ENCODE results near the gene TSACC. TPM values are rescaled to one million over a fixed set of nuclear protein-coding genes. Genes with fewer than 3 reads are reported as not detected.

Gene TSACC
- total and polyA plus RNA-seq, 10 of the 15 experiments (the other 5 are each of a cell fraction or from before 2014, with no cell fraction given) = 0.25 to 2.8 (median 0.92) TPM; not detected in 4

- TF ChIP-seq RELA (IDR thresholded peaks at IDR 0.05; ENCODE audit: borderline replicate concordance, partially characterized antibody) = peak; percentile 33
- no peak for TF ChIP-seq ZBED1 (IDR thresholded peaks at IDR 0.05; ENCODE audit: borderline replicate concordance)
- TF ChIP-seq NFIC (IDR thresholded peaks at IDR 0.05; ENCODE audit: low read depth, low read length) = no peak
- no peak for TF ChIP-seq CBFB (IDR thresholded peaks at IDR 0.05; ENCODE audit: low read depth)
- TF ChIP-seq GATAD2B (conservative IDR thresholded peaks at IDR 0.05; ENCODE audit: low read depth) = peak; percentile 57
- no peak for TF ChIP-seq FOXM1 (IDR thresholded peaks at IDR 0.05; ENCODE audit: low read depth, low read length)
- TF ChIP-seq ATF2 (IDR thresholded peaks at IDR 0.05; ENCODE audit: low read length) = no peak
- TF ChIP-seq LARP7 (IDR thresholded peaks at IDR 0.05) = peak; percentile 34; the same call in 1 of the 2 replicates
- peak; percentile 63 for TF ChIP-seq MEF2B (IDR thresholded peaks at IDR 0.05; ENCODE audit: partially characterized antibody, poor library complexity, severe bottlenecking)
- TF ChIP-seq SMC3 (IDR thresholded peaks at IDR 0.05; ENCODE audit: borderline replicate concordance, low read length) = peak; percentile 98
- no peak for TF ChIP-seq RBBP5 (conservative IDR thresholded peaks at IDR 0.05)
- no peak for TF ChIP-seq MTA3 (IDR thresholded peaks at IDR 0.05; ENCODE audit: borderline replicate concordance, low read length)
- TF ChIP-seq SMAD1 (IDR thresholded peaks at IDR 0.05; ENCODE audit: low read depth, partially characterized antibody) = no peak
- TF ChIP-seq IKZF1 (conservative IDR thresholded peaks at IDR 0.05) = no peak
- peak; percentile 88 for TF ChIP-seq RAD21 (IDR thresholded peaks at IDR 0.05; ENCODE audit: insufficient read depth, low read depth, low read length)
- no peak for TF ChIP-seq EP300 (IDR thresholded peaks at IDR 0.05; ENCODE audit: borderline replicate concordance in 1 of 2, control insufficient read depth in 1 of 2, low read depth in 2 of 2, low read length in 2 of 2)
- no peak for TF ChIP-seq BCL11A (IDR thresholded peaks at IDR 0.05; ENCODE audit: low read depth, low read length)
- TF ChIP-seq SREBF1 (IDR thresholded peaks at IDR 0.05; ENCODE audit: low read length) = no peak
- TF ChIP-seq CTCF (IDR thresholded peaks at IDR 0.05 in 2 of 3, conservative IDR thresholded peaks at IDR 0.05 in 1 of 3; ENCODE audit: control insufficient read depth in 2 of 3, extremely low read depth in 1 of 3, insufficient read depth in 1 of 3, low read depth in 3 of 3, low read length in 3 of 3) = peak; percentile 89 to 90 (median 89)
- no peak for TF ChIP-seq BRCA1 (IDR thresholded peaks at IDR 0.05; ENCODE audit: low read depth, low read length)
- TF ChIP-seq CEBPB (IDR thresholded peaks at IDR 0.05; ENCODE audit: borderline replicate concordance in 1 of 2, low read depth in 2 of 2, low read length in 2 of 2) = no peak
Observed at GRCh38 chr1:156385534-156386031, 47.3 kb downstream of the TSACC start (continued).

All from GM12878 (cell line).